Thyroid gland (tissue), 4 donors: ENCODE data around the gene RNF217.

Source experiments
- CTCF ChIP-seq, 6 experiments: fragments of 200-600 bp in 3 of 6; fragments of 450-650 bp in 3 of 6; sonication (generic) in 3 of 6; IDR thresholded peaks; one replicate each; pipeline ENCODE4 v1.5.1; 2016 to 2019; ENCODE audit warnings: antibody characterized with exemption in 6 of 6, mild to moderate bottlenecking in 2 of 6, inconsistent platforms in 1 of 6, moderate library complexity in 1 of 6
- POLR2A ChIP-seq, 2 donors: fragments of 450-650 bp; IDR thresholded peaks; one replicate each; pipeline ENCODE4 v1.6.1; 2017; ENCODE audit warnings: antibody characterized with exemption in 2 of 2, mild to moderate bottlenecking in 2 of 2, moderate library complexity in 1 of 2

DNA sequence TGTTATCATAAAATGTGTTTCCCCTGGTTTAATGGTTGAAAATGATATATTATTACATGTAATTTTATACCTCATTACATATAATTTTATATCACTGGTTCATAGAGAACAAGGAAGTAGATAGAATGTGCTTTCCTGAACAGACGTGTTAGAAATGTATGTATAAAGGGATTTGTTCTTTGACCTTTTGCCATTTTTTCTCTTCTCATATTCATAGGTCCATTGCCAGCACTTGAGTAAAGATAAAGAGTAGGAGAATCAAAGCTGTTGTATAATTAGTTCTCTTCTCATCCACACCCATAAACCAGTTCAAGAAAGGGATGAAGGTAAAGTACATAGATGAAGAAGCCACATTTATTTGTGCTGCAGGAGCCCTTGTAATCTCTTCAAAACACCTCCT is 46.7 kb downstream of the RNF217 start:
- TF ChIP-seq CTCF (IDR thresholded peaks at IDR 0.05) (no peak), POLR2A (IDR thresholded peaks at IDR 0.05) (no peak)
